ENCODE measurements around the gene RNGTT.

- TF ChIP-seq CTCF (IDR thresholded peaks at IDR 0.05) (no peak), EP300 (IDR thresholded peaks at IDR 0.05) (no peak), POLR2A (IDR thresholded peaks at IDR 0.05) (no peak), POLR2AphosphoS5 (IDR thresholded peaks at IDR 0.05) (no peak)
Measured at GRCh38 chr6:88614316-88614877, 349.0 kb downstream of the RNGTT start.
